ENCODE measurements around the gene C1orf105.
"Not testable (repeated sequence)": the region's sequence is repeated elsewhere in the genome, so short reads cannot be mapped to it uniquely, and the experiment has no call there.

The C1orf105 gene

GRCh38 chr1:172430128-172430454 is 9.6 kb downstream of the C1orf105 start:
- no peak for DNase-seq

- no peak for DNase-seq
Measured at GRCh38 chr1:172431204-172431603, 10.7 kb downstream of the C1orf105 start.

- peak; percentile 24 for DNase-seq
Measured at GRCh38 chr1:172431721-172432192, 11.3 kb downstream of the C1orf105 start.

- DNase-seq, result not testable (repeated sequence)
Measured at GRCh38 chr1:172437183-172437582, 16.7 kb downstream of the C1orf105 start.

GRCh38 chr1:172442404-172442803 is 21.9 kb downstream of the C1orf105 start:
- DNase-seq, result no peak

- no peak for DNase-seq
Measured at GRCh38 chr1:172442843-172443565, 22.5 kb downstream of the C1orf105 start.

GRCh38 chr1:172443666-172444453 is 23.4 kb downstream of the C1orf105 start, which contains the start of gene PIGC:
TSS of gene PIGC (minus strand) at chr1:172444069. CDS start at chr1:172442622, 1,447 bp downstream.
- DNase-seq, result peak; percentile 89

GRCh38 chr1:172446547-172446946 is 26.1 kb downstream of the C1orf105 start:
- DNase-seq, result no peak

- DNase-seq, result no peak
Measured at GRCh38 chr1:172447641-172448040, 27.2 kb downstream of the C1orf105 start.

GRCh38 chr1:172448995-172449584 is 28.6 kb downstream of the C1orf105 start:
- DNase-seq, result peak; percentile 12

GRCh38 chr1:172449585-172450523 is 29.4 kb downstream of the C1orf105 start:
- peak; percentile 55 for DNase-seq

GRCh38 chr1:172450524-172450885 is 30.0 kb downstream of the C1orf105 start:
- peak; percentile 29 for DNase-seq

GRCh38 chr1:172451002-172451443 is 30.5 kb downstream of the C1orf105 start:
- peak; percentile 69 for DNase-seq

- no peak for DNase-seq
Measured at GRCh38 chr1:172452536-172453152, 32.2 kb downstream of the C1orf105 start.

GRCh38 chr1:172453153-172453545 is 32.7 kb downstream of the C1orf105 start:
- no peak for DNase-seq

GRCh38 chr1:172453607-172454006 is 33.1 kb downstream of the C1orf105 start:
- no peak for DNase-seq

GRCh38 chr1:172455451-172455850 is 35.0 kb downstream of the C1orf105 start:
- DNase-seq, result no peak

GRCh38 chr1:172456344-172456769 is 35.9 kb downstream of the C1orf105 start:
- no peak for DNase-seq

GRCh38 chr1:172457479-172458130 is 37.1 kb downstream of the C1orf105 start:
- DNase-seq, result no peak

- no peak for DNase-seq
Measured at GRCh38 chr1:172460177-172460576, 39.7 kb downstream of the C1orf105 start.

- no peak for DNase-seq
Measured at GRCh38 chr1:172460887-172461315, 40.4 kb downstream of the C1orf105 start.

All from CD4-positive, alpha-beta T cell treated with Interleukin-4 for 4 hours (primary cell).